ENCODE results near the gene MAML3. TPM values are rescaled to one million over a fixed set of nuclear protein-coding genes. Genes with fewer than 3 reads are reported as not detected.

MAML3 gene
- total and polyA plus RNA-seq, 3 experiments from 2014 or later = 0.44 to 0.57 (median 0.52) TPM

DNA sequence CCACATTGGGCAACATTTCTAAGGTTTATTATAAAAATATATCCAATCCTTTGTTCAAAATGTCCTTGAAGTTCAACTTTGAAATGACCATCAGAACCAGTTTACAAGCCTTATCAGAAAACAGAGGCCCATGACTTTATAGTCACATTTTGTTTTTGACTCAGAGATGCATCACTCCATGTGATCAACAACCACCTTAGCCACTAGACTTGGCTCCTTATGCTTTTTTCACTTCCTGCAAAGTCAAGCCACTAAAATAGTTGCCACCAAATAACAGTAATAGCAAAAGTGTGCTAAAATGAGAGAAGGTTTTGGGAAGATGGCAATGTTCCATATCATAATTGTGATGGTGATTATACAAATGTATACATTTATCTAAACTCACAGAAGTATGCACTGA lies 181.7 kb downstream of the MAML3 start:
- Histone ChIP-seq H3K27ac (ENCODE audit: low read depth, low read length) (no peak overlapping the region), H3K27me3 (ENCODE audit: insufficient read depth, low read length, poor library complexity, severe bottlenecking) (no peaks in the 10 kb centered on the region), H3K36me3 (ENCODE audit: insufficient read depth, low read length) (no peaks in the 10 kb centered on the region), H3K4me3 (ENCODE audit: low read length) (no peak overlapping the region), H3K4me1 (ENCODE audit: insufficient read depth, low read length) (no peaks in the 10 kb centered on the region), H3K9me3 (ENCODE audit: low read length) (no peaks in the 10 kb centered on the region)
- POLR2A ChIA-PET = no interaction called here
- no peaks in the 10 kb centered on the region for H3K9me3 Mint-ChIP-seq
- H3K36me3 Mint-ChIP-seq = no peaks in the 10 kb centered on the region
- DNase-seq = no peak
- H3K4me1 Mint-ChIP-seq = peaks cover 0 to 4% (median 2%) of the 10 kb centered on the region in 3 donors
- CTCF ChIA-PET = no interaction called here
- H3K4me3 Mint-ChIP-seq = no peak overlapping the region
- peaks cover 0 to 1% of the 10 kb centered on the region in 2 donors for H3K27me3 Mint-ChIP-seq
- H3K27ac Mint-ChIP-seq = no peak overlapping the region

DNA sequence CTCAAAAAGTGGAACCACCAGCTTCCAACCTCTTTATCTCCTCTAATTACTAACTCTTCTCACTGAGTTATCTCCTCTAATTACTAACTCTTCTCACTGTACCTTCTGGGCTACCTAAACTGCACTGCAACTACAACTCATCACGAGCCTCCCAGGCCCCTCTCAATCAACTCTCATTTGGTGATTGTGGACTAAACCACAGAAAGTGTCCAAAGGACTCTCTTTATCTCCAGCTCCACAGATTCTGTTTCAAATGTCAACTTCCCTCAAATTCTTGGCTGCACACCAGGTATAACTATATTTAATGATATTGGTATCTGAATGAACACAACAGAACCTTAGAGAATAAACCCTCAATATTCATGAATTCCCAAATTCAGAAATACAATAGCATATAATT lies 182.9 kb downstream of the MAML3 start:
- Mint-ChIP-seq H3K27me3 (no peaks in the 10 kb centered on the region), H3K36me3 (no peaks in the 10 kb centered on the region), H3K9me3 (no peaks in the 10 kb centered on the region), H3K27ac (no peak overlapping the region), H3K4me1 (peaks cover 0 to 2% (median 1%) of the 10 kb centered on the region in 3 donors), H3K4me3 (no peak overlapping the region)
- no peak for DNase-seq
- ChIA-PET CTCF (no interaction called here), POLR2A (no interaction called here)
- no peaks in the 10 kb centered on the region for H3K27me3 ChIP-seq (ENCODE audit: insufficient read depth, low read length, poor library complexity, severe bottlenecking)
- no peaks in the 10 kb centered on the region for H3K4me1 ChIP-seq (ENCODE audit: insufficient read depth, low read length)
- no peaks in the 10 kb centered on the region for H3K36me3 ChIP-seq (ENCODE audit: insufficient read depth, low read length)
- H3K9me3 ChIP-seq (ENCODE audit: low read length) = no peaks in the 10 kb centered on the region
- H3K4me3 ChIP-seq (ENCODE audit: low read length) = no peak overlapping the region
- H3K27ac ChIP-seq (ENCODE audit: low read depth, low read length) = no peak overlapping the region

DNA sequence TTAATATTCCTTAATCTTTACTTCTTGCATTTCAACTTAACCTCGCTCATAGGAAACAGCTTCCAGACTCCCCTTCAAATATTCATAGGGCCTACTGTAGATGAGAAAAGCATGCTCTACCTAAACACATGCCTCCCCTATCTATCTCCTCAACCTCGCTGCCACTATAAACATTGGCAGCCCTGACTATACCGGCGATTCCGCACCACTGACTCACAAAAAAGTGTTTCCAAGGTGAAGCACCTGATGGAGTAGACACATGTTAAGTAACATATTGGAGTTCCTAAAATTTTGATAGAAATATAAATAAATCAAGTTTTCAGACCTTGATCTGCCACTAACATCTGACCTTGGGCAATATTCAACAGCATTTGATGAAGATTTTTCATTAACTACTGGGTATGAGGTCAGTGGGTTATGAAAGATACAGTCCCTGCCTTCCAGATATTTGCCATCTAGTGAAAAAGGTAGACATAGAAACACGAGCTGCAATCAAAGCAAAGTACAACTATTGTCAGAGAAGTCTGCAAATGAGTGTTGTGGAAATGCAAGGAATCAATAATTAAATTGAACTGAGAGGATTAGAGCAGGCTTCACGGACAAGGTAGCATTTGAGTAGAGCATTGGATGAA lies 184.2 kb downstream of the MAML3 start:
- Mint-ChIP-seq H3K36me3 (no peaks in the 10 kb centered on the region), H3K4me1 (no peaks in the 10 kb centered on the region), H3K27me3 (peaks cover 0 to under 1% of the 10 kb centered on the region in 2 donors), H3K4me3 (no peak overlapping the region), H3K27ac (no peak overlapping the region), H3K9me3 (no peaks in the 10 kb centered on the region)
- ChIA-PET POLR2A (no interaction called here), CTCF (no interaction called here)
- DNase-seq = no peak
- Histone ChIP-seq H3K27me3 (ENCODE audit: insufficient read depth, low read length, poor library complexity, severe bottlenecking) (no peaks in the 10 kb centered on the region), H3K9me3 (ENCODE audit: low read length) (no peaks in the 10 kb centered on the region), H3K4me1 (ENCODE audit: insufficient read depth, low read length) (no peaks in the 10 kb centered on the region), H3K36me3 (ENCODE audit: insufficient read depth, low read length) (no peaks in the 10 kb centered on the region), H3K4me3 (ENCODE audit: low read length) (no peak overlapping the region), H3K27ac (ENCODE audit: low read depth, low read length) (no peak overlapping the region)

DNA sequence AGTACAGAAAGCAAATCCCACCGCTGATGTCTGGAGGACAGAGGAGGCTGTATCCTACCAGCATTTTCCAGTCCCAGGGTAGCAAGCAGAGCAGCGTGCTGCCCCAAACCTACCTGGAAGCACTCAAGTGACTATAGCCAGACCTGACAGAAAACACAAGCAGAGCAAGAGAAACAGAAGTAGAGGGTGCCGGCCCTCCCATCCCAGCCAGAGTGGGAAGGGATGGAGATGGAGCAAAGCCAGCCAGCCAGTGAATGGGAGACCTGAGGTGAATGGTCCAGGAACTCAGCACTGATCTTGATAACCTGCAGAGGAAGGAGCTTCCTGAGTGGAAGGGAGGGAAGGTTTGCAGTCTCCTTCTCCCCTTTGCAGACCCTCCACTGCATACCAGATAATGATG lies 185.2 kb downstream of the MAML3 start:
- ChIA-PET CTCF (no interaction called here), POLR2A (no interaction called here)
- Histone ChIP-seq H3K36me3 (ENCODE audit: insufficient read depth, low read length) (no peaks in the 10 kb centered on the region), H3K9me3 (ENCODE audit: low read length) (no peaks in the 10 kb centered on the region), H3K4me1 (ENCODE audit: insufficient read depth, low read length) (no peaks in the 10 kb centered on the region), H3K4me3 (ENCODE audit: low read length) (no peak overlapping the region), H3K27ac (ENCODE audit: low read depth, low read length) (no peak overlapping the region), H3K27me3 (ENCODE audit: insufficient read depth, low read length, poor library complexity, severe bottlenecking) (no peaks in the 10 kb centered on the region)
- no peaks in the 10 kb centered on the region for H3K4me1 Mint-ChIP-seq
- H3K27ac Mint-ChIP-seq = no peak overlapping the region
- no peak for DNase-seq
- peaks cover 0 to 4% (median 0%) of the 10 kb centered on the region in 5 donors for H3K9me3 Mint-ChIP-seq
- peaks cover 2 to 3% of the 10 kb centered on the region in 2 donors for H3K27me3 Mint-ChIP-seq
- H3K4me3 Mint-ChIP-seq = no peak overlapping the region
- H3K36me3 Mint-ChIP-seq = peaks cover 0 to 2% (median 0%) of the 10 kb centered on the region in 3 donors

DNA sequence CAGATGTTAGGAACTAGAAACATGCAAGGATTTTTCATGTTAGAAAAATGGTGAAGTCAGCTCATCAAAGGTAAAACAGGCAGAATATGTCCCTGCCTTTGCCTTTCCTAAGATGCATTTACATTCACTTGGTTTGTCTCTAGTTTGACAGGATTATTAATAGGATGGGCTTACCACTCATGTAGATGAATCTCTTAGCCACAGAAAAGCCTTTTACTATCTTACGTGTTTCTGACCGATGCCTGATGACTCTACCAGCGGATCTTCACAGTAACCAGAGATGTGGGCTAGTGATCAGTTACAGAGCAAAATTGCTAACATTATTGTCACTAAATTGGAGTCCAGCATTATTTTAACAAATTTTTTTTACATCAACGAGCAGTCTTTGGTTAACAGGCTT lies 187.6 kb downstream of the MAML3 start:
- Histone ChIP-seq H3K9me3 (ENCODE audit: low read length) (no peaks in the 10 kb centered on the region), H3K4me3 (ENCODE audit: low read length) (no peak overlapping the region), H3K36me3 (ENCODE audit: insufficient read depth, low read length) (no peaks in the 10 kb centered on the region), H3K27me3 (ENCODE audit: insufficient read depth, low read length, poor library complexity, severe bottlenecking) (no peaks in the 10 kb centered on the region), H3K27ac (ENCODE audit: low read depth, low read length) (no peak overlapping the region), H3K4me1 (ENCODE audit: insufficient read depth, low read length) (no peaks in the 10 kb centered on the region)
- Mint-ChIP-seq H3K9me3 (peaks cover 0 to 4% (median 0%) of the 10 kb centered on the region in 5 donors), H3K36me3 (peaks cover 0 to 2% (median 1%) of the 10 kb centered on the region in 3 donors), H3K27me3 (peaks cover 3 to 8% of the 10 kb centered on the region in 2 donors), H3K27ac (no peak overlapping the region), H3K4me1 (no peaks in the 10 kb centered on the region), H3K4me3 (no peak overlapping the region)
- ChIA-PET CTCF (no interaction called here), POLR2A (no interaction called here)
- DNase-seq = no peak

DNA sequence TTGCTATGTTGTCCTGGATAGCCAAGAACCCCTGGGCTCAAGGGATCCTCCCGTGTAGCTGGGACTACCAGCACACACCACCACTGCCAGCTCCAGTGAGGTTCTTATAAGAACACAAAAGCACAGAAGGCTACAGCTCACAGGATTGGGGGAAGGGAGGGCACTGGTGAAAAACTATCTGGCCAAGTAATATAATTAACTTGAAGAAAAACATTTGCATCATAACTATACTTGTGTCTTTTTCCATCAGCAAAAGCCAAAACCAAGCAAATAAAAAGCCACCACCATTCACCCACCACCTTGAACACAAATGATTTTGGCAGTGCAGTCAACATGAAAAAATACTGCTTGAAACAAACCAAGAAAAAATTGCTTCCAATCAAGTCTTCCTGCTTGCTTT lies 188.2 kb downstream of the MAML3 start:
- H3K27me3 Mint-ChIP-seq = peaks cover 3 to 8% of the 10 kb centered on the region in 2 donors
- no peaks in the 10 kb centered on the region for H3K9me3 ChIP-seq (ENCODE audit: low read length)
- no peaks in the 10 kb centered on the region for H3K4me1 ChIP-seq (ENCODE audit: insufficient read depth, low read length)
- H3K27ac Mint-ChIP-seq = no peak overlapping the region
- no peaks in the 10 kb centered on the region for H3K27me3 ChIP-seq (ENCODE audit: insufficient read depth, low read length, poor library complexity, severe bottlenecking)
- ChIA-PET POLR2A (no interaction called here), CTCF (no interaction called here)
- H3K36me3 Mint-ChIP-seq = peaks cover 0 to 4% (median 2%) of the 10 kb centered on the region in 3 donors
- H3K4me3 Mint-ChIP-seq = no peak overlapping the region
- H3K36me3 ChIP-seq (ENCODE audit: insufficient read depth, low read length) = no peaks in the 10 kb centered on the region
- DNase-seq = no peak
- peaks cover 0 to 4% (median 0%) of the 10 kb centered on the region in 5 donors for H3K9me3 Mint-ChIP-seq
- no peak overlapping the region for H3K27ac ChIP-seq (ENCODE audit: low read depth, low read length)
- H3K4me1 Mint-ChIP-seq = no peaks in the 10 kb centered on the region
- H3K4me3 ChIP-seq (ENCODE audit: low read length) = no peak overlapping the region

DNA sequence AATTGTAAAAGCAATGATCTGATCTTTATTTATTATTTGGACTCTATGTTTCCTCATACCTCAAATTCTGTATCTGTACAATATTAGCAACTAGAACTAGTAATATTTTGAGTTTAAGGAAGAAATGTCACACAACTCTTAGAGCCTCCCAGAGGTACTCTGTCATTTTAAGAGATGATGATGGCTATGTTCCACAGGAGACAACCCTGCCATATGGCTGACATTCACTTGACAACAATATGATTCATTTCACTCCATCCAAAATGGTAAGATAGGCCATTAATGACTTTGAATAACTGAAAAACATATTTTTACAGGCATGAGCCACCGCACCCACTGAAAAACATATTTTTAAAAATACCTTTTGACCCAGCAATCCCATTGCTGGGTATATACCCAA lies 190.3 kb downstream of the MAML3 start:
- Histone ChIP-seq H3K27ac (ENCODE audit: low read depth, low read length) (no peak overlapping the region), H3K36me3 (ENCODE audit: insufficient read depth, low read length) (no peaks in the 10 kb centered on the region), H3K27me3 (ENCODE audit: insufficient read depth, low read length, poor library complexity, severe bottlenecking) (no peaks in the 10 kb centered on the region), H3K4me1 (ENCODE audit: insufficient read depth, low read length) (no peaks in the 10 kb centered on the region), H3K4me3 (ENCODE audit: low read length) (no peak overlapping the region), H3K9me3 (ENCODE audit: low read length) (no peaks in the 10 kb centered on the region)
- Mint-ChIP-seq H3K27ac (no peak overlapping the region), H3K9me3 (peaks cover 0 to 4% (median 0%) of the 10 kb centered on the region in 5 donors), H3K4me3 (no peak overlapping the region), H3K27me3 (peaks cover 3 to 13% of the 10 kb centered on the region in 2 donors), H3K4me1 (no peaks in the 10 kb centered on the region), H3K36me3 (peaks cover 0 to 4% (median 2%) of the 10 kb centered on the region in 3 donors)
- ChIA-PET CTCF (no interaction called here), POLR2A (no interaction called here)
- no peak for DNase-seq

DNA sequence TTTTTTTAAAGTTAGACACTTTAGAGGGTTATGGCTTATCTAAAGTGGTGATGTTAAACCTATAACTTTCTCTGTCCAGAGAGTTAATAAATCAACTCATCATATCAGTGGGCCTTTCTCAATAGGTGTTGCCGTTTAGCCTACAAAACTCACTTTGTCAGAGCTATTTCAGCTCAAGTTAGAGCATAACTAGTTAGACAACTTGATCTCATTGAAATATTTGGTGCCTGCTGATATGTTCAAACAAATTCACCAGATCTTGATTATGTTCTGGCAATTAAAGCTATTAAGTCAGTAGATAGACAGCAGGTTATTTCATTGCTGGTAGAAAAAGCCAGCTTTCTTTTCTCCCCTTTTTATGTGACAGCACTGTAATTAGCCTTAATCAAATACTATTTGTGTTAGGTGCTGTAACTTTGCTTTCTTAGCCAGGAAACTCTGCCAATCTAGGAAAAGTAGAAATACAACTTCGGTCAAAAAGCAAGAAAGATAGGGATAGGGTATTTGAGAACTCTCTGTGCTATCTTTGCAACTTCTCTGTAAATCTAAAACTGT lies 191.8 kb downstream of the MAML3 start:
- H3K9me3 Mint-ChIP-seq = peaks cover 0 to 6% (median 0%) of the 10 kb centered on the region in 5 donors
- ChIA-PET CTCF (no interaction called here), POLR2A (no interaction called here)
- no peak overlapping the region for H3K27ac Mint-ChIP-seq
- no peak overlapping the region for H3K4me3 Mint-ChIP-seq
- no peak overlapping the region for H3K27ac ChIP-seq (ENCODE audit: low read depth, low read length)
- H3K27me3 Mint-ChIP-seq = peaks cover 5 to 13% of the 10 kb centered on the region in 2 donors
- no peak for DNase-seq
- H3K9me3 ChIP-seq (ENCODE audit: low read length) = no peaks in the 10 kb centered on the region
- no peak overlapping the region for H3K4me3 ChIP-seq (ENCODE audit: low read length)
- no peaks in the 10 kb centered on the region for H3K36me3 ChIP-seq (ENCODE audit: insufficient read depth, low read length)
- H3K4me1 Mint-ChIP-seq = no peaks in the 10 kb centered on the region
- no peaks in the 10 kb centered on the region for H3K27me3 ChIP-seq (ENCODE audit: insufficient read depth, low read length, poor library complexity, severe bottlenecking)
- no peaks in the 10 kb centered on the region for H3K4me1 ChIP-seq (ENCODE audit: insufficient read depth, low read length)
- H3K36me3 Mint-ChIP-seq = peaks cover 0 to 4% (median 2%) of the 10 kb centered on the region in 3 donors

Data from CD8-positive, alpha-beta memory T cell (primary cell).